ENCODE data around the gene UTP25.
A peak's percentile ranks its signal among the peaks of the same experiment; 100 is the strongest.
"Not testable (repeated sequence)": the region's sequence is repeated elsewhere in the genome, so short reads cannot be mapped to it uniquely, and the experiment has no call there.

Gene UTP25

GRCh38 chr1:209827384-209828262 lies at the start of gene UTP25:
UTP25 (plus strand) TSS chr1:209827972; CDS start chr1:209828064, 92 bp downstream.
- DNase-seq (ENCODE audit: low read depth): peak; percentile 86

GRCh38 chr1:209778102-209778501 lies 49.7 kb upstream of the UTP25 start:
- DNase-seq (ENCODE audit: low read depth): no peak

GRCh38 chr1:209780268-209780667 lies 47.5 kb upstream of the UTP25 start:
- DNase-seq (ENCODE audit: low read depth): no peak

- no peak for DNase-seq (ENCODE audit: low read depth)
Observed at GRCh38 chr1:209783386-209783785, 44.4 kb upstream of the UTP25 start.

GRCh38 chr1:209784265-209785169 lies 43.3 kb upstream of the UTP25 start, which contains the start of gene C1orf74:
C1orf74 (minus strand) TSS chr1:209784559; CDS start chr1:209783634, 925 bp downstream.
- DNase-seq (ENCODE audit: low read depth): peak; percentile 100

GRCh38 chr1:209785592-209785991 lies 42.2 kb upstream of the UTP25 start:
- no peak for DNase-seq (ENCODE audit: low read depth)

- no peak for DNase-seq (ENCODE audit: low read depth)
Observed at GRCh38 chr1:209786146-209786545, 41.6 kb upstream of the UTP25 start.

GRCh38 chr1:209787551-209787950 lies 40.2 kb upstream of the UTP25 start:
- DNase-seq (ENCODE audit: low read depth): no peak

GRCh38 chr1:209789245-209789644 lies 38.5 kb upstream of the UTP25 start:
- DNase-seq (ENCODE audit: low read depth): no peak

- no peak for DNase-seq (ENCODE audit: low read depth)
Observed at GRCh38 chr1:209790286-209791193, 37.2 kb upstream of the UTP25 start.

GRCh38 chr1:209791920-209792319 lies 35.9 kb upstream of the UTP25 start:
- no peak for DNase-seq (ENCODE audit: low read depth)

- DNase-seq (ENCODE audit: low read depth): not testable (repeated sequence)
Observed at GRCh38 chr1:209793711-209794110, 34.1 kb upstream of the UTP25 start.

- DNase-seq (ENCODE audit: low read depth): no peak
Observed at GRCh38 chr1:209797978-209798639, 29.7 kb upstream of the UTP25 start.

- DNase-seq (ENCODE audit: low read depth): no peak
Observed at GRCh38 chr1:209800984-209801834, 26.6 kb upstream of the UTP25 start.

GRCh38 chr1:209802117-209802779 lies 25.5 kb upstream of the UTP25 start:
- no peak for DNase-seq (ENCODE audit: low read depth)

GRCh38 chr1:209802780-209803152 lies 25.0 kb upstream of the UTP25 start:
- DNase-seq (ENCODE audit: low read depth): no peak

- no peak for DNase-seq (ENCODE audit: low read depth)
Observed at GRCh38 chr1:209803568-209803967, 24.2 kb upstream of the UTP25 start.

GRCh38 chr1:209805341-209805781 lies 22.4 kb upstream of the UTP25 start:
- no peak for DNase-seq (ENCODE audit: low read depth)
